ENCODE data around the gene DIS3L2.

The DIS3L2 gene, protein sequence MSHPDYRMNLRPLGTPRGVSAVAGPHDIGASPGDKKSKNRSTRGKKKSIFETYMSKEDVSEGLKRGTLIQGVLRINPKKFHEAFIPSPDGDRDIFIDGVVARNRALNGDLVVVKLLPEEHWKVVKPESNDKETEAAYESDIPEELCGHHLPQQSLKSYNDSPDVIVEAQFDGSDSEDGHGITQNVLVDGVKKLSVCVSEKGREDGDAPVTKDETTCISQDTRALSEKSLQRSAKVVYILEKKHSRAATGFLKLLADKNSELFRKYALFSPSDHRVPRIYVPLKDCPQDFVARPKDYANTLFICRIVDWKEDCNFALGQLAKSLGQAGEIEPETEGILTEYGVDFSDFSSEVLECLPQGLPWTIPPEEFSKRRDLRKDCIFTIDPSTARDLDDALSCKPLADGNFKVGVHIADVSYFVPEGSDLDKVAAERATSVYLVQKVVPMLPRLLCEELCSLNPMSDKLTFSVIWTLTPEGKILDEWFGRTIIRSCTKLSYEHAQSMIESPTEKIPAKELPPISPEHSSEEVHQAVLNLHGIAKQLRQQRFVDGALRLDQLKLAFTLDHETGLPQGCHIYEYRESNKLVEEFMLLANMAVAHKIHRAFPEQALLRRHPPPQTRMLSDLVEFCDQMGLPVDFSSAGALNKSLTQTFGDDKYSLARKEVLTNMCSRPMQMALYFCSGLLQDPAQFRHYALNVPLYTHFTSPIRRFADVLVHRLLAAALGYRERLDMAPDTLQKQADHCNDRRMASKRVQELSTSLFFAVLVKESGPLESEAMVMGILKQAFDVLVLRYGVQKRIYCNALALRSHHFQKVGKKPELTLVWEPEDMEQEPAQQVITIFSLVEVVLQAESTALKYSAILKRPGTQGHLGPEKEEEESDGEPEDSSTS

DNA sequence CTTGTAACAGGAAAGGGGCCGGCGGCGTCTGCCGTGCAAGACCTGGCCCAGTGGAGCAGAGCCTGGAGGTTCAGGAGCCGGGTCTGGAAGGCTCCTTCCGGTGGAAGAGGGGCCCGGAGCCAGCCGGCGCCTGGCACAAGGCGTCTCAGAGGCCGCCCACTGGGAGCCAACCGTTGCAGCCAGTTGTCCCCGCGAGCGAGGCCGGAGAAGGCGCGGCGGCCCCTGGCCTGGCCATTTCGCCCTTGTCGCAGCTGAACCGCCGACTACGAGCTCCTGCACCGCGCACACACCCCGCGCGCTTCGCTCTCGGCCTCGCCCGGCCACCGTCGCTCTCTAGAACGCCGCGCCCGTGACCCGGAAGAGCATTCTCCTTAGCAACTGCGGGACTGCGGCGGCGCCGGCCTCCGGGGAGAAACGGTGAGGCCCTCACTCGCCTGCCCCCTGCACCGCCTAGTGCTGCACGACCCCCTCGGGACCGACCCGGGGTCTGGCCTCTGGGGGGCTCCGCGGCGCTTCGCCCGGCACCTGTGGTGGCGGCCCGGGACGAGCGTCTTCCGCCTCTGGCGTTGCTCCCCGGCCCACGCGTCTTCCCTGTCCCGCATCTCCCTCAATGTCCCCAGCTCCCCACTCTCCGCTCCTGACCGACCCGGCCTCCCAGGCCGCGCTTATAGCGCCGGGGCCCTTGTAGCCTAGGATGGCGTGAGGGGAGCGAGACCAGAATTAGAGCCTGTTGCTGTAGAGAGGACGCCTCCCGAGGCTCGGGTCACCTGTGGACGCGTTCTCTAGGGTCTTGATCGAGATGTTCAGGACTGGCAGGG is at the start of gene DIS3L2:
TSS of gene DIS3L2 (plus strand) at position 365 of the 818 bp plus-strand sequence. CDS start 53,215 bp downstream, outside the sequence.
- Histone ChIP-seq H3K79me2 (ENCODE audit: insufficient read depth, low read length) (peaks cover 22% of the 10 kb centered on the region), H3K9ac (ENCODE audit: low read depth, low read length, poor library complexity, severe bottlenecking) (peak within 1 kb of the TSS; percentile 83), H3K4me1 (ENCODE audit: insufficient read depth, low read length, poor library complexity, severe bottlenecking) (peaks cover 32% of the 10 kb centered on the region), H3K4me2 (ENCODE audit: low read depth, low read length, poor library complexity, severe bottlenecking) (peak within 1 kb of the TSS; percentile 91), H3K9me3 (ENCODE audit: insufficient read depth, low read depth, low read length) (no peaks in the 10 kb centered on the region), H2AFZ (ENCODE audit: low read length) (peak within 1 kb of the TSS; percentile 92), H3K4me3 (ENCODE audit: low read length, poor library complexity, severe bottlenecking) (peak within 1 kb of the TSS; percentile 97), H3F3A (ENCODE audit: low read depth) (no peaks in the 10 kb centered on the region), H3K9me2 (replicated peaks; ENCODE audit: low read depth, low read length) (no peaks in the 10 kb centered on the region), H3K36me3 (ENCODE audit: insufficient read depth, low read length) (no peaks in the 10 kb centered on the region), H3K27me3 (ENCODE audit: insufficient read depth, low read length, poor library complexity, severe bottlenecking) (no peaks in the 10 kb centered on the region), H4K20me1 (ENCODE audit: insufficient read depth, low read length, poor library complexity, severe bottlenecking) (no peaks in the 10 kb centered on the region)
- TF ChIP-seq, protein P1, sequence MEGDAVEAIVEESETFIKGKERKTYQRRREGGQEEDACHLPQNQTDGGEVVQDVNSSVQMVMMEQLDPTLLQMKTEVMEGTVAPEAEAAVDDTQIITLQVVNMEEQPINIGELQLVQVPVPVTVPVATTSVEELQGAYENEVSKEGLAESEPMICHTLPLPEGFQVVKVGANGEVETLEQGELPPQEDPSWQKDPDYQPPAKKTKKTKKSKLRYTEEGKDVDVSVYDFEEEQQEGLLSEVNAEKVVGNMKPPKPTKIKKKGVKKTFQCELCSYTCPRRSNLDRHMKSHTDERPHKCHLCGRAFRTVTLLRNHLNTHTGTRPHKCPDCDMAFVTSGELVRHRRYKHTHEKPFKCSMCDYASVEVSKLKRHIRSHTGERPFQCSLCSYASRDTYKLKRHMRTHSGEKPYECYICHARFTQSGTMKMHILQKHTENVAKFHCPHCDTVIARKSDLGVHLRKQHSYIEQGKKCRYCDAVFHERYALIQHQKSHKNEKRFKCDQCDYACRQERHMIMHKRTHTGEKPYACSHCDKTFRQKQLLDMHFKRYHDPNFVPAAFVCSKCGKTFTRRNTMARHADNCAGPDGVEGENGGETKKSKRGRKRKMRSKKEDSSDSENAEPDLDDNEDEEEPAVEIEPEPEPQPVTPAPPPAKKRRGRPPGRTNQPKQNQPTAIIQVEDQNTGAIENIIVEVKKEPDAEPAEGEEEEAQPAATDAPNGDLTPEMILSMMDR (conservative IDR thresholded peaks at IDR 0.05; ENCODE audit: low read length), result 0 out of 2 replicates have a peak, but pooled peaks have one; percentile 11
- no peak for TF ChIP-seq EZH2phosphoT487 (IDR thresholded peaks at IDR 0.05; ENCODE audit: borderline replicate concordance)

DNA sequence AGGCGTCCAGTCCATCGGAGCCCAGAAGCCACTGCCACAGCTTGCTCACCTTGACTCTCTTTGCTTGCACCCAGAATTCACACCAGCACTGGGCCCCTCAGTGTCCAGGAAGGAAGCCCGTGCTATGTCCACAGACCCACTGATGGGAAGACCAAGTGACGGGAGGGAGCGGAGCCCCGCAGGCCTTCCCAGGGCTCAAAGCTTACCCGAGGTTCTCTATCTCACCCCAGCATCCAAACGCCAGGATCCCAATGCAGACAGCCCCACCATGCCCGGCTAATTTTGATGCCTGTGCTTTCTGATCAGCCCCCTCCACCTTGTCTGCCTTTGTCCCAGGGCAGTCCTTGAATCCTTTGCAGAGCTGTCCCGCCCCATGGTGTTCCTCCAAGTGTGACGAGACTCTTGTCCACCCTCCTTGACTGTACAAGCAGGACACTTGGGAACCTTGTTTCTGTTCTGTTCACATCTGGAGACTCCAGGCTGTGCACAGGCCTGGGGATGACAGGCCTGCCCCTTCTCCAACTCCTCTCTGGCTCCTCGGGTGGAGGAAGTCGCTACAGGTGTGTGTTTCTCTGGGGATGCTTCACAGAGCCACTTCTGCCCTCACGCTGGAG is 47.3 kb upstream of the DIS3L2 start:
- Histone ChIP-seq H3K79me2 (ENCODE audit: insufficient read depth, low read length) (no peaks in the 10 kb centered on the region), H3K36me3 (ENCODE audit: insufficient read depth, low read length) (no peaks in the 10 kb centered on the region), H3F3A (ENCODE audit: low read depth) (no peaks in the 10 kb centered on the region), H2AFZ (ENCODE audit: low read length) (no peak overlapping the region), H3K4me1 (ENCODE audit: insufficient read depth, low read length, poor library complexity, severe bottlenecking) (peaks cover 18% of the 10 kb centered on the region), H3K9me3 (ENCODE audit: insufficient read depth, low read depth, low read length) (no peaks in the 10 kb centered on the region), H3K4me3 (ENCODE audit: low read length, poor library complexity, severe bottlenecking) (no peak overlapping the region), H3K4me2 (ENCODE audit: low read depth, low read length, poor library complexity, severe bottlenecking) (no peak overlapping the region), H3K27me3 (ENCODE audit: insufficient read depth, low read length, poor library complexity, severe bottlenecking) (no peaks in the 10 kb centered on the region), H4K20me1 (ENCODE audit: insufficient read depth, low read length, poor library complexity, severe bottlenecking) (no peaks in the 10 kb centered on the region), H3K9ac (ENCODE audit: low read depth, low read length, poor library complexity, severe bottlenecking) (no peak overlapping the region), H3K9me2 (replicated peaks; ENCODE audit: low read depth, low read length) (no peaks in the 10 kb centered on the region)
- no peak for TF ChIP-seq EZH2phosphoT487 (IDR thresholded peaks at IDR 0.05; ENCODE audit: borderline replicate concordance)
- TF ChIP-seq, protein P1 (conservative IDR thresholded peaks at IDR 0.05; ENCODE audit: low read length), result no peak
